Activated T-helper 2 cell treated with anti-CD3 and anti-CD28 coated beads, Interferon-gamma antibody, Interleukin-2, Interleukin-4, amounts not matched to agents 10 μg/mL and 5 μg/mL and 100 μg/mL, durations not matched to agents 14 hours and 24 hours and 36 hours (primary cell): ENCODE measurements around the gene C12orf75. TPM values are rescaled to one million over a fixed set of nuclear protein-coding genes. Genes with fewer than 3 reads are reported as not detected.
"Not testable (repeated sequence)": the region's sequence is repeated elsewhere in the genome, so short reads cannot be mapped to it uniquely, and the experiment has no call there.

Source experiments
- DNase-seq: peaks from one replicate; pipeline ENCODE4 v3.0.0; 2021; ENCODE audit warnings: low spot score
- H3K27ac Mint-ChIP-seq: one replicate; pipeline ENCODE4 v1.8.0; 2021; ENCODE audit warnings: mixed read lengths
- H3K27me3 Mint-ChIP-seq: one replicate; pipeline ENCODE4 v1.8.0; 2021; ENCODE audit warnings: low read depth, mixed read lengths
- H3K36me3 Mint-ChIP-seq: one replicate; pipeline ENCODE4 v1.8.0; 2021; ENCODE audit warnings: low read depth, mixed read lengths
- H3K4me1 Mint-ChIP-seq: one replicate; pipeline ENCODE4 v1.8.0; 2021; ENCODE audit warnings: low read depth, mixed read lengths
- H3K4me3 Mint-ChIP-seq: one replicate; pipeline ENCODE4 v1.8.0; 2021; ENCODE audit warnings: low read depth, mild to moderate bottlenecking, moderate library complexity, mixed read lengths
- H3K9me3 Mint-ChIP-seq: one replicate; pipeline ENCODE4 v1.8.0; 2021; ENCODE audit warnings: mixed read lengths
- intact Hi-C: fragments of 100-400 bp; cut with micrococcal nuclease; formaldehyde crosslinking; loops from one replicate; pipeline ENCODE4 v1.15.1; 2023
- total RNA-seq: library from RNA; stranded (reverse); gene quantifications from 2 replicates; pipeline ENCODE4 v1.2.3, GENCODE V29; 2022

C12orf75 gene
- total RNA-seq, 1 donor from 2014 or later = 252 TPM

- intact Hi-C loops = no loop called here
- H3K36me3 Mint-ChIP-seq = peaks cover 52% of the 10 kb centered on the region
- H3K4me1 Mint-ChIP-seq = peaks cover 3% of the 10 kb centered on the region
- no peaks in the 10 kb centered on the region for H3K27me3 Mint-ChIP-seq
- H3K9me3 Mint-ChIP-seq = peaks cover 36% of the 10 kb centered on the region
- no peak overlapping the region for H3K4me3 Mint-ChIP-seq
- no peak overlapping the region for H3K27ac Mint-ChIP-seq
- no peak for DNase-seq
Observed at GRCh38 chr12:105296116-105297089, 34.1 kb upstream of the C12orf75 start.

GRCh38 chr12:105300883-105301282, 29.6 kb upstream of the C12orf75 start:
- DNase-seq = no peak
- Mint-ChIP-seq H3K4me1 (peaks cover 1% of the 10 kb centered on the region), H3K4me3 (no peak overlapping the region), H3K27ac (no peak overlapping the region), H3K9me3 (peaks cover 58% of the 10 kb centered on the region), H3K36me3 (peaks cover 81% of the 10 kb centered on the region), H3K27me3 (no peaks in the 10 kb centered on the region)
- intact Hi-C loops = no loop called here

- intact Hi-C loops = no loop called here
- no peak overlapping the region for H3K4me3 Mint-ChIP-seq
- H3K4me1 Mint-ChIP-seq = peaks cover 1% of the 10 kb centered on the region
- no peak for DNase-seq
- peaks cover 54% of the 10 kb centered on the region for H3K9me3 Mint-ChIP-seq
- H3K27ac Mint-ChIP-seq = no peak overlapping the region
- H3K36me3 Mint-ChIP-seq = peaks cover 80% of the 10 kb centered on the region
- no peaks in the 10 kb centered on the region for H3K27me3 Mint-ChIP-seq
Observed at GRCh38 chr12:105301696-105302095, 28.8 kb upstream of the C12orf75 start.

- DNase-seq = not testable (repeated sequence)
Observed at GRCh38 chr12:105302986-105303385, 27.5 kb upstream of the C12orf75 start.

GRCh38 chr12:105304626-105305025, 25.9 kb upstream of the C12orf75 start:
- H3K27me3 Mint-ChIP-seq, H3K4me1 Mint-ChIP-seq, intact Hi-C loops, H3K4me3 Mint-ChIP-seq, H3K27ac Mint-ChIP-seq, DNase-seq: not testable (repeated sequence)
- Mint-ChIP-seq H3K36me3 (peaks cover 87% of the 10 kb centered on the region), H3K9me3 (peaks cover 45% of the 10 kb centered on the region)

More at GRCh38 chr12:105302986-105303385, 27.5 kb upstream of the C12orf75 start:
- H3K4me3 Mint-ChIP-seq, H3K27me3 Mint-ChIP-seq, H3K27ac Mint-ChIP-seq, intact Hi-C loops, H3K4me1 Mint-ChIP-seq: not testable (repeated sequence)
- H3K36me3 Mint-ChIP-seq = peaks cover 86% of the 10 kb centered on the region
- H3K9me3 Mint-ChIP-seq = peaks cover 48% of the 10 kb centered on the region

GRCh38 chr12:105307601-105308314, 22.7 kb upstream of the C12orf75 start:
- H3K27ac Mint-ChIP-seq, DNase-seq, H3K4me3 Mint-ChIP-seq, intact Hi-C loops, H3K27me3 Mint-ChIP-seq, H3K4me1 Mint-ChIP-seq: not testable (repeated sequence)
- H3K36me3 Mint-ChIP-seq = peaks cover 82% of the 10 kb centered on the region
- H3K9me3 Mint-ChIP-seq = peaks cover 27% of the 10 kb centered on the region

GRCh38 chr12:105308839-105309238, 21.7 kb upstream of the C12orf75 start:
- peaks cover 83% of the 10 kb centered on the region for H3K36me3 Mint-ChIP-seq
- H3K27me3 Mint-ChIP-seq, H3K4me3 Mint-ChIP-seq, H3K4me1 Mint-ChIP-seq, H3K27ac Mint-ChIP-seq, DNase-seq, intact Hi-C loops: not testable (repeated sequence)
- H3K9me3 Mint-ChIP-seq = peaks cover 28% of the 10 kb centered on the region

- H3K27ac Mint-ChIP-seq, H3K4me1 Mint-ChIP-seq, intact Hi-C loops, DNase-seq, H3K4me3 Mint-ChIP-seq, H3K27me3 Mint-ChIP-seq: not testable (repeated sequence)
- H3K9me3 Mint-ChIP-seq = peaks cover 29% of the 10 kb centered on the region
- H3K36me3 Mint-ChIP-seq = peaks cover 83% of the 10 kb centered on the region
Observed at GRCh38 chr12:105309384-105309783, 21.1 kb upstream of the C12orf75 start.

GRCh38 chr12:105310476-105311085, 19.9 kb upstream of the C12orf75 start:
- not testable (repeated sequence) for H3K4me1 Mint-ChIP-seq

GRCh38 chr12:105311936-105312335, 18.6 kb upstream of the C12orf75 start:
- intact Hi-C loops, H3K27ac Mint-ChIP-seq, H3K27me3 Mint-ChIP-seq, DNase-seq, H3K4me3 Mint-ChIP-seq: not testable (repeated sequence)
- peaks cover 15% of the 10 kb centered on the region for H3K4me1 Mint-ChIP-seq
- peaks cover 26% of the 10 kb centered on the region for H3K9me3 Mint-ChIP-seq
- H3K36me3 Mint-ChIP-seq = peaks cover 87% of the 10 kb centered on the region

More at GRCh38 chr12:105310476-105311085, 19.9 kb upstream of the C12orf75 start:
- H3K27ac Mint-ChIP-seq, H3K4me3 Mint-ChIP-seq, H3K27me3 Mint-ChIP-seq, DNase-seq, intact Hi-C loops: not testable (repeated sequence)
- H3K9me3 Mint-ChIP-seq = peaks cover 26% of the 10 kb centered on the region
- peaks cover 87% of the 10 kb centered on the region for H3K36me3 Mint-ChIP-seq

GRCh38 chr12:105313755-105314154, 16.7 kb upstream of the C12orf75 start:
- Mint-ChIP-seq H3K36me3 (peaks cover 82% of the 10 kb centered on the region), H3K4me1 (peaks cover 24% of the 10 kb centered on the region), H3K9me3 (peaks cover 26% of the 10 kb centered on the region)
- H3K4me3 Mint-ChIP-seq, intact Hi-C loops, H3K27ac Mint-ChIP-seq, DNase-seq, H3K27me3 Mint-ChIP-seq: not testable (repeated sequence)

- H3K4me3 Mint-ChIP-seq = no peak overlapping the region
- H3K27me3 Mint-ChIP-seq = no peaks in the 10 kb centered on the region
- peaks cover 30% of the 10 kb centered on the region for H3K4me1 Mint-ChIP-seq
- DNase-seq = no peak
- intact Hi-C loops = no loop called here
- H3K36me3 Mint-ChIP-seq = peaks cover 73% of the 10 kb centered on the region
- H3K9me3 Mint-ChIP-seq = peaks cover 17% of the 10 kb centered on the region
- H3K27ac Mint-ChIP-seq = no peak overlapping the region
Observed at GRCh38 chr12:105315130-105315529, 15.4 kb upstream of the C12orf75 start.
